Lung microvascular endothelial cell (primary cell): ENCODE results near the gene EXOSC9. TPM values are rescaled to one million over a fixed set of nuclear protein-coding genes. Genes with fewer than 3 reads are reported as not detected.

ENCODE experiments used
- DNase-seq, 2 donors: peaks; one replicate each; pipeline versions ENCODE4 v3.0.0 to v3.0.0-alpha.2; 2010; ENCODE audit warnings: low read depth in 2 of 2
- total RNA-seq: library from RNA; depleted of rRNA; stranded (reverse); fragments of >200 nt; gene quantifications from 2 replicates; pipeline ENCODE4 v1.2.1, GENCODE V29; 2014

The EXOSC9 gene
- total RNA-seq, 1 donor from 2014 or later = 23.0 TPM

DNA sequence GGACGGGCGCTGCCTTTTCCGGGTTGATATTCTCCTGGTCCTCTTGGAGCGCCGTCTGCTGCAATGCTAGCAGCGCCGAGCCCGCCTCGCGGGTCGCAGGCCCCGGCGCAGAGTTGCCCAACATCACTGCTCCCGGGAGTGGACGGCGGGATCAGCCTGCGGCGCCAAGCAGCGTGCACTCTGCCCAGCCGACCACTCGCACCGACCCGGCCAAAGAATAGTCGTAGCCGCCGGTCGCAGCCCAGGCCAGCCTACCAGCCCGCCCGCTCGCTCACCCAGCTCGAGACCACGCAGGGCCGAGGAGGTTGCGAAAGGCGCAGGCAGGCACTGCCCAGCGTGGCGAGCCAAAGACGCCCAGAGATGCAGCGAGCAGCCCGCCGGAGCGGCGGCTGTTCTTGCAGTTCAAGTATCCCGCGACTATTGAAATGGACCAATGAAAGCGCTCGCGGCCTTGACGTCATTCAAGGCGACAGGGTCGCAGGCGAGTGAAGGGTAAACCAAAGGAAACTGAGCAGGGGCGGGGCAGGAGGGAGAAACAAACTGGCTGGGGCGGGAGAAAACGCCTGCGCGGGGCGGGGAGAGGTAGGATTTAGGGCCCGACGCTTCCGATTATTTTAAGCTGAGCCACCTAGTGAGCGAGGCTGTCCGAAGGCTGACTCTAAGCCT lies 22.5 kb downstream of the EXOSC9 start, which contains the start of gene CCNA2:
Gene CCNA2, minus strand, starts transcription at position 379 of the 666 bp plus-strand sequence. Its CDS starts 255 bp downstream, at position 124.
- peak; percentile 96 to 97 for DNase-seq

DNA sequence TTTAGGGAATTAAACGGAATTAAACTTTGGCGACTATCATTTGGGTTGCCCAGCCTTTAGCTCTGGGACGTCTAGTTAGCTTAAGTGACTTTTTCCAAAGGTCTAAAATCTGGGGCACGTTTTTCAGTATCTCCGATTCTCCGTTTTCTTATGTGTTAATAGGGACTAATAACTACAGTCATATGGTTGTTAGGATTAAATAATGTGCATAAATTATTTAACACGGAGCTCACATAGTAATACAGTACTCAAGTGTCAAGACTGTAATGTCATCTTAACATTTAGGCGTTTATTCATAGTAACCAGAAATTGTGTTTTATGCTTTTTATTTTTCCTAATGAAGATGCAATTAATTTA lies 23.0 kb downstream of the EXOSC9 start:
- no peak for DNase-seq

- DNase-seq = no peak
These were observed 23.8 kb downstream of the EXOSC9 start for GRCh38 chr4:121824950-121825349.

GRCh38 chr4:121827853-121828252 lies 26.7 kb downstream of the EXOSC9 start:
- peak in 1 of 2 donors; percentile 54 for DNase-seq

GRCh38 chr4:121829511-121829910 lies 28.4 kb downstream of the EXOSC9 start:
- no peak for DNase-seq

- DNase-seq = no peak
These were observed 37.0 kb downstream of the EXOSC9 start for GRCh38 chr4:121838136-121838535.

- no peak for DNase-seq
These were observed 41.7 kb downstream of the EXOSC9 start for GRCh38 chr4:121842862-121843261.

- no peak for DNase-seq
These were observed 45.5 kb downstream of the EXOSC9 start for GRCh38 chr4:121846662-121847061.

DNA sequence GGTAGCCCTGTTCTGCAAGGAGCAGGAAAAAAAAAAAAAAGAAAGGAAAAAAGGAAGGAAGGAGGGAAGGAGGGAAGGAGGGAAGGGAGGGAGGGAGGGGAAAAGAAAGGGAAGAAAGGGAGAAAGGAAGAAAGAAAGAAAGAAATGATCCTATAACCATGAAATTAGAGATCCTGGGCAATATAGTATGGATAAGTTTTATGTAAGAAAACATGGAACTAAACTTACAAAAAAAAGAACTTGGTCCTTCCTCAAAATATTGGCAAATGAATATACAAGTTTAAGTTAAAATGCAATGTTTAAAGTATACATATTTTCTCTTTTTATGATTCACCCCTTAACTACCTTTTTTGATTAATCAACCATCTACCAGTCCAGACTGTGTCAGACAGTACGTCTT lies 50.2 kb downstream of the EXOSC9 start:
- DNase-seq = no peak

DNA sequence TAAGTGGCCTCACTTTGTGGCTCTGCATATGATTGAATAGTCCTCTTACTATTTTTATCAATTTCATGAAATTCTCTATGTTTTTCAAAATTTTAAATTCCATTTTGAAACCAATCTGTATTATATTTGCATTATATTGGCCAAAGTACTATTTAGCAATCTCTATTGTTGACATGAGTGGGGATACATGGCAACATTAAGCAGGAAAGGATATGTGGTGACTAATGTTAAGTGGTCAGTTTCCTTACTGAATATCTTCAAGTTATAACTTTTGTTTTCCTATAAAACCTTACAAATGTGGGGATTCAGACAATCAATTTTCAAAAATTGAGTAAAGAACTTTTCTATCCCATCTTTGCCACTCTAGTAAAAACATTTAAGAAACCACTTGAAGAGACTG lies 59.0 kb downstream of the EXOSC9 start:
- peak in 1 of 2 donors; percentile 70 for DNase-seq

- DNase-seq = no peak
These were observed 60.3 kb downstream of the EXOSC9 start for GRCh38 chr4:121861426-121861825.

- DNase-seq = no peak
These were observed 62.7 kb downstream of the EXOSC9 start for GRCh38 chr4:121863799-121864198.

Other genes with a start within 250 kb of the EXOSC9 start
- gene ANXA5, start 104.3 kb upstream of the EXOSC9 start, total RNA-seq = 364 and 402 TPM in 2 replicates
- gene SMIM43, start 36.2 kb upstream of the EXOSC9 start, total RNA-seq = 0.40 and 0.65 TPM in 2 replicates
- 7.3 and 27.7 TPM in 2 replicates for gene CCNA2, start 22.6 kb downstream of the EXOSC9 start, total RNA-seq
- 7.3 and 8.5 TPM in 2 replicates for gene BBS7, start 69.2 kb downstream of the EXOSC9 start, total RNA-seq
- gene TRPC3, start 150.7 kb downstream of the EXOSC9 start, total RNA-seq = not detected in 2 replicates